Sigmoid colon (tissue), 7 donors: ENCODE results near the gene LCE3E. TPM values are rescaled to one million over a fixed set of nuclear protein-coding genes. Genes with fewer than 3 reads are reported as not detected.
"Not testable (repeated sequence)": the region's sequence is repeated elsewhere in the genome, so short reads cannot be mapped to it uniquely, and the experiment has no call there.

ENCODE experiments used
- DNase-seq: peaks from one replicate; pipeline ENCODE4 v3.0.0-alpha.2; 2019
- H3K27ac ChIP-seq, 4 donors: fragments of 200-600 bp; sonication (generic); one replicate each; pipeline ENCODE4 v1.5.1; 2016 to 2019; ENCODE audit warnings: mild to moderate bottlenecking in 1 of 4
- H3K27me3 ChIP-seq, 3 donors: fragments of 200-600 bp; sonication (generic); one replicate each; pipeline ENCODE4 v1.5.1; 2019; ENCODE audit warnings: mild to moderate bottlenecking in 1 of 3
- H3K36me3 ChIP-seq, 4 donors: fragments of 200-600 bp; sonication (generic); one replicate each; pipeline ENCODE4 v1.5.1; 2016 to 2019
- H3K4me1 ChIP-seq, 4 donors: fragments of 200-600 bp; sonication (generic); one replicate each; pipeline ENCODE4 v1.5.1; 2017 to 2019
- H3K4me3 ChIP-seq, 4 donors: fragments of 200-600 bp; sonication (generic); one replicate each; pipeline ENCODE4 v1.5.1; 2017 to 2019; ENCODE audit warnings: mild to moderate bottlenecking in 2 of 4, moderate library complexity in 1 of 4
- H3K9me3 ChIP-seq, 4 donors: fragments of 200-600 bp in 3 of 4; sonication (generic) in 3 of 4; one replicate each; pipeline versions ENCODE4 v1.5.1 to v1.6.1; 2013 to 2019
- CTCF ChIP-seq, 4 experiments: fragments of 450-650 bp in 3 of 4; fragments of 200-600 bp in 1 of 4; IDR thresholded peaks; one replicate each; pipeline ENCODE4 v1.5.1; 2016 to 2019; ENCODE audit warnings: antibody characterized with exemption in 4 of 4, mild to moderate bottlenecking in 3 of 4, moderate library complexity in 2 of 4
- EP300 ChIP-seq, 4 donors: sonication (generic); formaldehyde crosslinking; IDR thresholded peaks; one replicate each; pipeline ENCODE4 v1.6.1; 2017; ENCODE audit warnings: antibody characterized with exemption in 4 of 4
- POLR2A ChIP-seq, 2 donors: fragments of 450-650 bp; IDR thresholded peaks; one replicate each; pipeline ENCODE4 v1.6.1; 2016; ENCODE audit warnings: antibody characterized with exemption in 2 of 2, mild to moderate bottlenecking in 2 of 2, moderate library complexity in 2 of 2
- POLR2AphosphoS5 ChIP-seq, 4 donors: sonication (generic); formaldehyde crosslinking; IDR thresholded peaks; one replicate each; pipeline ENCODE4 v1.6.1; 2017; ENCODE audit warnings: antibody characterized with exemption in 4 of 4
- WGBS, 2 donors: extraction: QIAGEN DNeasy Blood & Tissue Kit; methylation state at CpG; one replicate each; pipeline ENCODE4 v1.1.7; 2013; 5-methylcytosine and 5-hydroxymethylcytosine counted together
- intact Hi-C: fragments of 100-400 bp; cut with DNase I; formaldehyde crosslinking; loops from one replicate; pipeline ENCODE4 v1.15.1; 2023
- polyA plus RNA-seq, 3 donors: library from polyadenylated mRNA; stranded (reverse); fragments of 200-250 nt; gene quantifications; one replicate each; pipeline ENCODE4 v1.2.3, GENCODE V29; 2013
- total RNA-seq, 4 donors: library from RNA; depleted of rRNA; stranded (reverse); fragments of >200 nt; gene quantifications; one replicate each; pipeline ENCODE4 v1.1.0, GENCODE V29; 2016
- donor health status: healthy with polysubstance abuse.
- donor health status: Bipolar disorder and iron deficiency.
- donor health status: healthy.

The LCE3E gene
- total and polyA plus RNA-seq, 7 donors, result not detected

GRCh38 chr1:152582647-152583046, 16.1 kb upstream of the LCE3E start:
- WGBS, 2 donors, result 70 to 90% methylated on average over 1 of the region's 1 CpG
- Histone ChIP-seq H3K9me3 (peaks cover 0 to 3% (median 0%) of the 10 kb centered on the region in 4 donors), H3K36me3 (no peaks in the 10 kb centered on the region), H3K4me3 (no peak overlapping the region), H3K4me1 (no peaks in the 10 kb centered on the region), H3K27ac (no peak overlapping the region), H3K27me3 (no peaks in the 10 kb centered on the region)
- DNase-seq, result no peak
- intact Hi-C loops, result loop anchor here (5.0 kb wide), 1 partner anchor 40 kb away; the partner anchor contains the start of gene LCE3A
- TF ChIP-seq POLR2A (IDR thresholded peaks at IDR 0.05), result no peak
- no peak for TF ChIP-seq CTCF (IDR thresholded peaks at IDR 0.05)

GRCh38 chr1:152580433-152580832, 13.9 kb upstream of the LCE3E start, which contains the start of gene LCE3D:
LCE3D (minus strand) TSS chr1:152580516; CDS start chr1:152579936, 580 bp downstream.
- H3K27me3 ChIP-seq, result no peaks in the 10 kb centered on the region
- intact Hi-C loops, result loop anchor here (5.0 kb wide), 1 partner anchor 42 kb away; the partner anchor contains the start of gene LCE3A
- WGBS, 2 donors, result 63 to 72% methylated on average over 4 of the region's 4 CpGs
- TF ChIP-seq EP300 (IDR thresholded peaks at IDR 0.05) (no peak), CTCF (IDR thresholded peaks at IDR 0.05) (no peak), POLR2AphosphoS5 (IDR thresholded peaks at IDR 0.05) (no peak), POLR2A (IDR thresholded peaks at IDR 0.05) (no peak)
- H3K27ac ChIP-seq, result no peak within 1 kb of the TSS
- no peak for DNase-seq
- H3K36me3 ChIP-seq, result no peaks in the 10 kb centered on the region
- H3K4me3 ChIP-seq, result no peak within 1 kb of the TSS
- H3K9me3 ChIP-seq, result peaks cover 0 to 3% (median 0%) of the 10 kb centered on the region in 4 donors
- H3K4me1 ChIP-seq, result no peaks in the 10 kb centered on the region

GRCh38 chr1:152579526-152579925, 12.9 kb upstream of the LCE3E start:
- H3K27ac ChIP-seq, DNase-seq, H3K4me1 ChIP-seq, H3K4me3 ChIP-seq, H3K9me3 ChIP-seq, H3K27me3 ChIP-seq, H3K36me3 ChIP-seq, intact Hi-C loops: not testable (repeated sequence)
- WGBS, 2 donors, result 90 to 93% methylated on average over 9 of the region's 9 CpGs

- no peak overlapping the region for H3K27ac ChIP-seq
- intact Hi-C loops, result no loop called here
These were observed 10.6 kb upstream of the LCE3E start for GRCh38 chr1:152577168-152577567.

GRCh38 chr1:152565535-152566215, 905 bp downstream of the LCE3E start:
- TF ChIP-seq EP300 (IDR thresholded peaks at IDR 0.05) (no peak), POLR2A (IDR thresholded peaks at IDR 0.05) (no peak), POLR2AphosphoS5 (IDR thresholded peaks at IDR 0.05) (no peak), CTCF (IDR thresholded peaks at IDR 0.05) (no peak)
- 76 to 82% methylated on average over 14 of the region's 14 CpGs for WGBS, 2 donors
- intact Hi-C loops, result no loop called here

More at GRCh38 chr1:152577168-152577567, 10.6 kb upstream of the LCE3E start:
- no peaks in the 10 kb centered on the region for H3K9me3 ChIP-seq
- 75 to 89% methylated on average over 2 of the region's 2 CpGs for WGBS, 2 donors
- no peaks in the 10 kb centered on the region for H3K27me3 ChIP-seq
- TF ChIP-seq CTCF (IDR thresholded peaks at IDR 0.05), result no peak
- TF ChIP-seq EP300 (IDR thresholded peaks at IDR 0.05), result no peak
- TF ChIP-seq POLR2AphosphoS5 (IDR thresholded peaks at IDR 0.05), result no peak
- TF ChIP-seq POLR2A (IDR thresholded peaks at IDR 0.05), result no peak
- H3K4me3 ChIP-seq, result no peak overlapping the region
- no peaks in the 10 kb centered on the region for H3K36me3 ChIP-seq
- H3K4me1 ChIP-seq, result no peaks in the 10 kb centered on the region
- DNase-seq, result no peak

More at GRCh38 chr1:152565535-152566215, 905 bp downstream of the LCE3E start:
- H3K4me3 ChIP-seq, result no peak overlapping the region
- no peaks in the 10 kb centered on the region for H3K4me1 ChIP-seq
- H3K9me3 ChIP-seq, result peaks cover 0 to 9% (median 7%) of the 10 kb centered on the region in 4 donors
- no peak for DNase-seq
- no peak overlapping the region for H3K27ac ChIP-seq
- H3K27me3 ChIP-seq, result no peaks in the 10 kb centered on the region
- no peaks in the 10 kb centered on the region for H3K36me3 ChIP-seq
